Cardiac fibroblast (primary cell): Measurements from ENCODE around the gene CAMTA1.

ENCODE experiments used
- DNase-seq, 2 donors: peaks; one replicate each; pipeline versions ENCODE4 v3.0.0 to v3.0.0-alpha.2; 2010; ENCODE audit warnings: low read depth in 2 of 2
- H3K4me3 ChIP-seq, 2 donors: replicated peaks in 1 of 2; 1 replicate in 1 of 2; 2 replicates in 1 of 2; pipeline ENCODE4 v1.5.1; 2011; ENCODE audit warnings: low read depth in 2 of 2, low read length in 2 of 2, mild to moderate bottlenecking in 2 of 2, moderate library complexity in 1 of 2
- CTCF ChIP-seq: IDR thresholded peaks from one replicate; pipeline ENCODE4 v1.5.1; 2011; ENCODE audit warnings: low read depth, mild to moderate bottlenecking, low read length, inconsistent platforms

Gene CAMTA1

GRCh38 chr1:6882414-6882813 lies 97.2 kb downstream of the CAMTA1 start:
- TF ChIP-seq CTCF = no peak
- DNase-seq = no peak
- no peak overlapping the region for H3K4me3 ChIP-seq

- TF ChIP-seq CTCF = no peak
- no peak for DNase-seq
- no peak overlapping the region for H3K4me3 ChIP-seq
Observed at GRCh38 chr1:6884652-6885153, 99.4 kb downstream of the CAMTA1 start.

- no peak for DNase-seq
- no peak overlapping the region for H3K4me3 ChIP-seq
Observed at GRCh38 chr1:6885426-6885825, 100.2 kb downstream of the CAMTA1 start.

GRCh38 chr1:6886523-6886922 lies 101.3 kb downstream of the CAMTA1 start:
- no peak for DNase-seq
- no peak for TF ChIP-seq CTCF
- H3K4me3 ChIP-seq = no peak overlapping the region

More at GRCh38 chr1:6885426-6885825, 100.2 kb downstream of the CAMTA1 start:
- TF ChIP-seq CTCF = no peak

- peak; percentile 3 for TF ChIP-seq CTCF
- DNase-seq = peak; percentile 18 to 33
- H3K4me3 ChIP-seq = no peak overlapping the region
Observed at GRCh38 chr1:6888268-6888667, 103.0 kb downstream of the CAMTA1 start.

- DNase-seq = no peak
- no peak overlapping the region for H3K4me3 ChIP-seq
- TF ChIP-seq CTCF = no peak
Observed at GRCh38 chr1:6888870-6889269, 103.6 kb downstream of the CAMTA1 start.

- H3K4me3 ChIP-seq = no peak overlapping the region
Observed at GRCh38 chr1:6889875-6890480, 104.7 kb downstream of the CAMTA1 start.

More at GRCh38 chr1:6889875-6890480, 104.7 kb downstream of the CAMTA1 start:
- peak; percentile 87 for TF ChIP-seq CTCF
- peak; percentile 77 to 83 for DNase-seq
